HepG2 (cell line): ENCODE measurements around the gene STX10. TPM values are rescaled to one million over a fixed set of nuclear protein-coding genes. Genes with fewer than 3 reads are reported as not detected.
A peak's percentile ranks its signal among the peaks of the same experiment; 100 is the strongest.

ENCODE experiments used
- GLI4 ChIP-seq: sonication (generic); formaldehyde crosslinking; IDR thresholded peaks from 2 replicates; pipeline ENCODE4 v1.5.1; 2020; ENCODE audit warnings: missing genetic modification reagents, mild to moderate bottlenecking, moderate library complexity, borderline replicate concordance
- IRF1 ChIP-seq: sonication (generic); formaldehyde crosslinking; IDR thresholded peaks from 2 replicates; pipeline ENCODE4 v1.4.0; 2020; ENCODE audit warnings: low read depth, mild to moderate bottlenecking, missing genetic modification reagents
- NFE2L1 ChIP-seq: sonication (generic); formaldehyde crosslinking; IDR thresholded peaks from 2 replicates; pipeline ENCODE4 v1.4.0; 2020; ENCODE audit warnings: missing genetic modification reagents, mild to moderate bottlenecking, borderline replicate concordance
- PLSCR1 ChIP-seq: sonication (generic); formaldehyde crosslinking; IDR thresholded peaks from 2 replicates; pipeline ENCODE4 v1.5.0; 2020; ENCODE audit warnings: missing genetic modification reagents, mild to moderate bottlenecking, borderline replicate concordance
- RFXAP ChIP-seq: sonication (generic); formaldehyde crosslinking; IDR thresholded peaks from 2 replicates; pipeline ENCODE4 v1.4.0; 2020; ENCODE audit warnings: missing genetic modification reagents, borderline replicate concordance
- SRF ChIP-seq: IDR thresholded peaks from 2 replicates; pipeline ENCODE4 v1.6.1; 2011; ENCODE audit warnings: mild to moderate bottlenecking, low read depth, low read length, moderate library complexity
- THAP9 ChIP-seq: sonication (generic); formaldehyde crosslinking; IDR thresholded peaks from 2 replicates; pipeline ENCODE4; 2020; ENCODE audit warnings: missing genetic modification reagents, mild to moderate bottlenecking, borderline replicate concordance
- TP53 ChIP-seq: sonication (generic); formaldehyde crosslinking; conservative IDR thresholded peaks from 2 replicates; pipeline ENCODE4 v1.4.0; 2020; ENCODE audit warnings: missing genetic modification reagents
- USF2 ChIP-seq, 2 experiments: sonication (generic) in 1 of 2; formaldehyde crosslinking in 1 of 2; IDR thresholded peaks; 2 replicates each; pipeline versions ENCODE4 v1.5.1 to v1.6.1; 2011 to 2020; ENCODE audit warnings: borderline replicate concordance in 1 of 2, low read depth in 1 of 2, low read length in 1 of 2, mild to moderate bottlenecking in 1 of 2, missing genetic modification reagents in 1 of 2, moderate library complexity in 1 of 2
- ZBTB4 ChIP-seq: sonication (generic); formaldehyde crosslinking; IDR thresholded peaks from 2 replicates; pipeline ENCODE4 v1.4.0; 2020; ENCODE audit warnings: missing genetic modification reagents, mild to moderate bottlenecking, borderline replicate concordance
- ZFP37 ChIP-seq: sonication (generic); formaldehyde crosslinking; IDR thresholded peaks from 2 replicates; pipeline ENCODE4 v1.4.0; 2020; ENCODE audit warnings: missing genetic modification reagents, borderline replicate concordance
- ZNF335 ChIP-seq: sonication (generic); formaldehyde crosslinking; IDR thresholded peaks from 2 replicates; pipeline ENCODE4 v1.4.0; 2020; ENCODE audit warnings: missing genetic modification reagents
- ZNF749 ChIP-seq: sonication (generic); formaldehyde crosslinking; IDR thresholded peaks from 2 replicates; pipeline ENCODE4 v1.8.0; 2022; ENCODE audit warnings: mild to moderate bottlenecking, missing genetic modification reagents, moderate library complexity, borderline replicate concordance
- ZNF790 ChIP-seq: sonication (generic); formaldehyde crosslinking; IDR thresholded peaks from 2 replicates; pipeline ENCODE4 v1.8.0; 2022; ENCODE audit warnings: missing genetic modification reagents, mild to moderate bottlenecking, borderline replicate concordance
- ZSCAN22 ChIP-seq: sonication (generic); formaldehyde crosslinking; IDR thresholded peaks from 2 replicates; pipeline ENCODE4 v1.4.0; 2020; ENCODE audit warnings: mild to moderate bottlenecking, missing genetic modification reagents
- polyA plus RNA-seq, 8 experiments: library from polyadenylated mRNA; depleted of rRNA in 3 of 8; stranded (reverse) in 7 of 8; unstranded in 1 of 8; fragments of >200 nt; fragmentation: Illumina TruSeq in 4 of 8; extraction: Trizol in 4 of 8; gene quantifications; 2 replicates each; pipeline versions ENCODE4 v1.2.1 to v1.2.3, GENCODE V29; 2011 to 2016; ENCODE audit warnings: low read depth in 4 of 8, missing spikeins in 1 of 8, mixed read lengths in 1 of 8; ENCODE audit not compliant: insufficient read depth in 1 of 8
- total RNA-seq, 5 experiments: library from RNA; depleted of rRNA; stranded (reverse); fragments of >200 nt; fragmentation: Illumina TruSeq; extraction: Trizol; gene quantifications; 2 replicates each; pipeline ENCODE4 v1.2.3, GENCODE V29; 2016; ENCODE audit warnings: low read depth in 1 of 5

STX10 gene
- total and polyA plus RNA-seq, 2 of the 13 experiments (the other 11 are each of a cell fraction or from before 2014, with no cell fraction given): 47.9 to 66.4 TPM

- TF ChIP-seq USF2 (IDR thresholded peaks at IDR 0.05; ENCODE audit: low read depth, low read length) (no peak), USF2 (CRISPR knock-in tag; IDR thresholded peaks at IDR 0.05; ENCODE audit: borderline replicate concordance) (no peak), RFXAP (CRISPR knock-in tag) (no peak; the same call in 1 of the 2 replicates), THAP9 (no peak), ZNF749 (CRISPR knock-in tag) (peak; percentile 52; the same call in 1 of the 2 replicates), ZNF790 (CRISPR knock-in tag) (0 out of 2 replicates have a peak, but pooled peaks have one; percentile 56), ZNF335 (CRISPR knock-in tag) (0 out of 2 replicates have a peak, but pooled peaks have one; percentile 65), ZFP37 (CRISPR knock-in tag) (peak; percentile 90; the same call in 1 of the 2 replicates), ZSCAN22 (CRISPR knock-in tag) (no peak), PLSCR1 (CRISPR knock-in tag) (no peak), IRF1 (CRISPR knock-in tag) (no peak), SRF (no peak; the same call in 1 of the 2 replicates), ZBTB4 (CRISPR knock-in tag) (peak; percentile 31; the same call in 1 of the 2 replicates), NFE2L1 (CRISPR knock-in tag) (no peak), TP53 (CRISPR knock-in tag) (peak; percentile 77; the same call in 1 of the 2 replicates), GLI4 (no peak; the same call in 1 of the 2 replicates)
Measured at GRCh38 chr19:13152974-13153568, 2.9 kb upstream of the STX10 start (continued).
